ENCODE data around the gene BRAP.
A peak's percentile ranks its signal among the peaks of the same experiment; 100 is the strongest.
"Not testable (repeated sequence)": the region's sequence is repeated elsewhere in the genome, so short reads cannot be mapped to it uniquely, and the experiment has no call there.

Gene BRAP

GRCh38 chr12:111635524-111635923 is 50.2 kb downstream of the BRAP start:
- in situ Hi-C loops (cut with HindIII; ENCODE audit: low pct_ligation_motif_present, low pct_unique_long_range_greater_than_20kb, low sequenced_read_pairs), result no loop called here
- no peak for DNase-seq

GRCh38 chr12:111628505-111629260 is 57.1 kb downstream of the BRAP start:
- in situ Hi-C loops (cut with HindIII; ENCODE audit: low pct_ligation_motif_present, low pct_unique_long_range_greater_than_20kb, low sequenced_read_pairs), result no loop called here
- DNase-seq, result no peak

- DNase-seq, result no peak
Observed at GRCh38 chr12:111626230-111626629, 59.5 kb downstream of the BRAP start.

GRCh38 chr12:111624540-111624939 is 61.2 kb downstream of the BRAP start:
- in situ Hi-C loops (cut with HindIII; ENCODE audit: low pct_ligation_motif_present, low pct_unique_long_range_greater_than_20kb, low sequenced_read_pairs), result no loop called here
- DNase-seq, result no peak

More at GRCh38 chr12:111626230-111626629, 59.5 kb downstream of the BRAP start:
- in situ Hi-C loops (cut with HindIII; ENCODE audit: low pct_ligation_motif_present, low pct_unique_long_range_greater_than_20kb, low sequenced_read_pairs), result no loop called here

GRCh38 chr12:111617841-111618240 is 67.9 kb downstream of the BRAP start:
- in situ Hi-C loops (cut with HindIII; ENCODE audit: low pct_ligation_motif_present, low pct_unique_long_range_greater_than_20kb, low sequenced_read_pairs); DNase-seq: not testable (repeated sequence)

- no peak for DNase-seq
- in situ Hi-C loops (cut with HindIII; ENCODE audit: low pct_ligation_motif_present, low pct_unique_long_range_greater_than_20kb, low sequenced_read_pairs), result no loop called here
Observed at GRCh38 chr12:111616177-111616623, 69.6 kb downstream of the BRAP start.

GRCh38 chr12:111607239-111607638 is 78.5 kb downstream of the BRAP start:
- DNase-seq, result peak; percentile 16
- in situ Hi-C loops (cut with HindIII; ENCODE audit: low pct_ligation_motif_present, low pct_unique_long_range_greater_than_20kb, low sequenced_read_pairs), result no loop called here

- in situ Hi-C loops (cut with HindIII; ENCODE audit: low pct_ligation_motif_present, low pct_unique_long_range_greater_than_20kb, low sequenced_read_pairs), result no loop called here
Observed at GRCh38 chr12:111606767-111607230, 79.0 kb downstream of the BRAP start.

GRCh38 chr12:111605911-111606766 is 79.6 kb downstream of the BRAP start:
- in situ Hi-C loops (cut with HindIII; ENCODE audit: low pct_ligation_motif_present, low pct_unique_long_range_greater_than_20kb, low sequenced_read_pairs), result no loop called here
- DNase-seq, result no peak

More at GRCh38 chr12:111606767-111607230, 79.0 kb downstream of the BRAP start:
- DNase-seq, result no peak

GRCh38 chr12:111602857-111603256 is 82.9 kb downstream of the BRAP start:
- DNase-seq; in situ Hi-C loops (cut with HindIII; ENCODE audit: low pct_ligation_motif_present, low pct_unique_long_range_greater_than_20kb, low sequenced_read_pairs): not testable (repeated sequence)

- DNase-seq, result no peak
- in situ Hi-C loops (cut with HindIII; ENCODE audit: low pct_ligation_motif_present, low pct_unique_long_range_greater_than_20kb, low sequenced_read_pairs), result no loop called here
Observed at GRCh38 chr12:111602348-111602747, 83.4 kb downstream of the BRAP start.

GRCh38 chr12:111600986-111601385 is 84.8 kb downstream of the BRAP start:
- in situ Hi-C loops (cut with HindIII; ENCODE audit: low pct_ligation_motif_present, low pct_unique_long_range_greater_than_20kb, low sequenced_read_pairs), result not testable (repeated sequence)

GRCh38 chr12:111600205-111600642 is 85.5 kb downstream of the BRAP start:
- DNase-seq, result no peak
- in situ Hi-C loops (cut with HindIII; ENCODE audit: low pct_ligation_motif_present, low pct_unique_long_range_greater_than_20kb, low sequenced_read_pairs), result no loop called here

More at GRCh38 chr12:111600986-111601385, 84.8 kb downstream of the BRAP start:
- not testable (repeated sequence) for DNase-seq

- peak; percentile 98 for DNase-seq
- in situ Hi-C loops (cut with HindIII; ENCODE audit: low pct_ligation_motif_present, low pct_unique_long_range_greater_than_20kb, low sequenced_read_pairs), result no loop called here
Observed at GRCh38 chr12:111599453-111600204, 86.1 kb downstream of the BRAP start.

- in situ Hi-C loops (cut with HindIII; ENCODE audit: low pct_ligation_motif_present, low pct_unique_long_range_greater_than_20kb, low sequenced_read_pairs), result no loop called here
- peak; percentile 73 for DNase-seq
Observed at GRCh38 chr12:111598637-111599452, 86.9 kb downstream of the BRAP start, which contains the start of gene ATXN2. TSS of gene ATXN2 (minus strand) at chr12:111599315. CDS start at chr12:111599034, 281 bp downstream.

GRCh38 chr12:111597831-111598636 is 87.7 kb downstream of the BRAP start:
- peak; percentile 57 for DNase-seq
- in situ Hi-C loops (cut with HindIII; ENCODE audit: low pct_ligation_motif_present, low pct_unique_long_range_greater_than_20kb, low sequenced_read_pairs), result no loop called here
